ENCODE measurements around the gene RGP1.

DNA sequence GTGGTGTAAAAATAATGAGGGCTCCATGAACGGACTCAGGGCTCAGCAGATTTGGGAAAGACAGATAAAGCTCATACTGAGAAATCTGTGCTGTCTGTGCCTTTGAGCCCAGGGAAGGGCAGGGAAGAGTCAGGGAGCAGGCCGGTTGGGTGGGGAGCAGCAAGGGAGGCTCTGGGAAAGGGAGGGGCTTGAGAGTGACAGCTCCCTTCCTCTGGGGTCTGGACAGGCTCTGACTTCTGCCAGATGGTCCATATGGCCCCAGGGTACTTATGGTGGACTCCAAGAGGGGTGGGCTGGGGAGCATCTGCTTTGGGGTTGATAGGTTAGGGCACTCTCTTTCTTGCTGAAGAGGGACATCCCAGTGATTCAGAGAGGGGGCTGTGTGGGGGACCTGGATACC is 44.4 kb downstream of the RGP1 start:
- TF ChIP-seq, protein P1, sequence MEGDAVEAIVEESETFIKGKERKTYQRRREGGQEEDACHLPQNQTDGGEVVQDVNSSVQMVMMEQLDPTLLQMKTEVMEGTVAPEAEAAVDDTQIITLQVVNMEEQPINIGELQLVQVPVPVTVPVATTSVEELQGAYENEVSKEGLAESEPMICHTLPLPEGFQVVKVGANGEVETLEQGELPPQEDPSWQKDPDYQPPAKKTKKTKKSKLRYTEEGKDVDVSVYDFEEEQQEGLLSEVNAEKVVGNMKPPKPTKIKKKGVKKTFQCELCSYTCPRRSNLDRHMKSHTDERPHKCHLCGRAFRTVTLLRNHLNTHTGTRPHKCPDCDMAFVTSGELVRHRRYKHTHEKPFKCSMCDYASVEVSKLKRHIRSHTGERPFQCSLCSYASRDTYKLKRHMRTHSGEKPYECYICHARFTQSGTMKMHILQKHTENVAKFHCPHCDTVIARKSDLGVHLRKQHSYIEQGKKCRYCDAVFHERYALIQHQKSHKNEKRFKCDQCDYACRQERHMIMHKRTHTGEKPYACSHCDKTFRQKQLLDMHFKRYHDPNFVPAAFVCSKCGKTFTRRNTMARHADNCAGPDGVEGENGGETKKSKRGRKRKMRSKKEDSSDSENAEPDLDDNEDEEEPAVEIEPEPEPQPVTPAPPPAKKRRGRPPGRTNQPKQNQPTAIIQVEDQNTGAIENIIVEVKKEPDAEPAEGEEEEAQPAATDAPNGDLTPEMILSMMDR (IDR thresholded peaks at IDR 0.05): no peak
- TF ChIP-seq EZH2 (IDR thresholded peaks at IDR 0.05): no peak
- no peak for TF ChIP-seq EZH2phosphoT487 (IDR thresholded peaks at IDR 0.05)

Data from neural progenitor cell (in vitro differentiated cells).